Sigmoid colon (tissue), 7 donors: Measurements from ENCODE around the gene HNRNPH1. TPM values are rescaled to one million over a fixed set of nuclear protein-coding genes. Genes with fewer than 3 reads are reported as not detected.

Source experiments
- DNase-seq: peaks from one replicate; pipeline ENCODE4 v3.0.0-alpha.2; 2019
- H3K27ac ChIP-seq, 4 donors: fragments of 200-600 bp; sonication (generic); one replicate each; pipeline ENCODE4 v1.5.1; 2016 to 2019; ENCODE audit warnings: mild to moderate bottlenecking in 1 of 4
- H3K27me3 ChIP-seq, 3 donors: fragments of 200-600 bp; sonication (generic); one replicate each; pipeline ENCODE4 v1.5.1; 2019; ENCODE audit warnings: mild to moderate bottlenecking in 1 of 3
- H3K36me3 ChIP-seq, 4 donors: fragments of 200-600 bp; sonication (generic); one replicate each; pipeline ENCODE4 v1.5.1; 2016 to 2019
- H3K4me1 ChIP-seq, 4 donors: fragments of 200-600 bp; sonication (generic); one replicate each; pipeline ENCODE4 v1.5.1; 2017 to 2019
- H3K4me3 ChIP-seq, 4 donors: fragments of 200-600 bp; sonication (generic); one replicate each; pipeline ENCODE4 v1.5.1; 2017 to 2019; ENCODE audit warnings: mild to moderate bottlenecking in 2 of 4, moderate library complexity in 1 of 4
- H3K9me3 ChIP-seq, 4 donors: fragments of 200-600 bp in 3 of 4; sonication (generic) in 3 of 4; one replicate each; pipeline versions ENCODE4 v1.5.1 to v1.6.1; 2013 to 2019
- EP300 ChIP-seq, 4 donors: sonication (generic); formaldehyde crosslinking; IDR thresholded peaks; one replicate each; pipeline ENCODE4 v1.6.1; 2017; ENCODE audit warnings: antibody characterized with exemption in 4 of 4
- POLR2A ChIP-seq, 2 donors: fragments of 450-650 bp; IDR thresholded peaks; one replicate each; pipeline ENCODE4 v1.6.1; 2016; ENCODE audit warnings: antibody characterized with exemption in 2 of 2, mild to moderate bottlenecking in 2 of 2, moderate library complexity in 2 of 2
- POLR2AphosphoS5 ChIP-seq, 4 donors: sonication (generic); formaldehyde crosslinking; IDR thresholded peaks; one replicate each; pipeline ENCODE4 v1.6.1; 2017; ENCODE audit warnings: antibody characterized with exemption in 4 of 4
- WGBS, 2 donors: extraction: QIAGEN DNeasy Blood & Tissue Kit; methylation state at CpG; one replicate each; pipeline ENCODE4 v1.1.7; 2013; 5-methylcytosine and 5-hydroxymethylcytosine counted together
- intact Hi-C: fragments of 100-400 bp; cut with DNase I; formaldehyde crosslinking; loops from one replicate; pipeline ENCODE4 v1.15.1; 2023
- polyA plus RNA-seq, 3 donors: library from polyadenylated mRNA; stranded (reverse); fragments of 200-250 nt; gene quantifications; one replicate each; pipeline ENCODE4 v1.2.3, GENCODE V29; 2013
- small RNA-seq, 3 donors: library from RNA; depleted of rRNA; stranded (forward); fragments of <200 nt; gene quantifications; one replicate each; pipeline ENCODE3, GENCODE V24; 2016
- total RNA-seq, 4 donors: library from RNA; depleted of rRNA; stranded (reverse); fragments of >200 nt; gene quantifications; one replicate each; pipeline ENCODE4 v1.1.0, GENCODE V29; 2016
- TF ChIP-seq, protein P1 (sequence below), 4 experiments: fragments of 450-650 bp in 3 of 4; fragments of 200-600 bp in 1 of 4; IDR thresholded peaks; one replicate each; pipeline ENCODE4 v1.5.1; 2016 to 2019; ENCODE audit warnings: antibody characterized with exemption in 4 of 4, mild to moderate bottlenecking in 3 of 4, moderate library complexity in 2 of 4
- donor health status: healthy with polysubstance abuse.
- donor health status: Bipolar disorder and iron deficiency.
- donor health status: healthy.

The HNRNPH1 gene
- total and polyA plus RNA-seq, 7 donors, result 63.8 to 495 (median 264) TPM

DNA sequence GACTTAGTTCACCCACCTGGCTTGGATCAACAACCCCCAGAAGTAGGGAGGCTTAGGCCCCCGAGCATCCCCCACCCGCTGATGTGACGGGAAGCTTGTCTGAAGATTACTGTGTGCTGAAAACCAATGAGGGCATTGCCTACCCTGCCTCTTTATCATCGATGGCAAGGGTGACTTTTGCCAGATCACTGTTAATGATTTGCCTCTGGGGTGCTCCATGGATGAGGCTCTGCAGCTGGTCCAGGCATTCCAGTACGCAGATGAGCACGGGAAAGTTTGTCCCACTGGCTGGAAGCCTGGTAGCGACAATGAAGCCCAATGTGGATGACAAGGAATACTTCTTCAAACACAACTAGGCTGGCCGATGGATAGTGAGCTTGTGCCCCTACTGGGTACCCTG is 51.1 kb downstream of the HNRNPH1 start:
- no peaks in the 10 kb centered on the region for H3K4me1 ChIP-seq
- DNase-seq, result no peak
- peak overlapping the region in 1 of 4 donors; percentile 10 for H3K27ac ChIP-seq
- H3K36me3 ChIP-seq, result peaks cover 4 to 91% (median 52%) of the 10 kb centered on the region in 4 donors
- TF ChIP-seq EP300 (IDR thresholded peaks at IDR 0.05), result no peak
- TF ChIP-seq, protein P1, sequence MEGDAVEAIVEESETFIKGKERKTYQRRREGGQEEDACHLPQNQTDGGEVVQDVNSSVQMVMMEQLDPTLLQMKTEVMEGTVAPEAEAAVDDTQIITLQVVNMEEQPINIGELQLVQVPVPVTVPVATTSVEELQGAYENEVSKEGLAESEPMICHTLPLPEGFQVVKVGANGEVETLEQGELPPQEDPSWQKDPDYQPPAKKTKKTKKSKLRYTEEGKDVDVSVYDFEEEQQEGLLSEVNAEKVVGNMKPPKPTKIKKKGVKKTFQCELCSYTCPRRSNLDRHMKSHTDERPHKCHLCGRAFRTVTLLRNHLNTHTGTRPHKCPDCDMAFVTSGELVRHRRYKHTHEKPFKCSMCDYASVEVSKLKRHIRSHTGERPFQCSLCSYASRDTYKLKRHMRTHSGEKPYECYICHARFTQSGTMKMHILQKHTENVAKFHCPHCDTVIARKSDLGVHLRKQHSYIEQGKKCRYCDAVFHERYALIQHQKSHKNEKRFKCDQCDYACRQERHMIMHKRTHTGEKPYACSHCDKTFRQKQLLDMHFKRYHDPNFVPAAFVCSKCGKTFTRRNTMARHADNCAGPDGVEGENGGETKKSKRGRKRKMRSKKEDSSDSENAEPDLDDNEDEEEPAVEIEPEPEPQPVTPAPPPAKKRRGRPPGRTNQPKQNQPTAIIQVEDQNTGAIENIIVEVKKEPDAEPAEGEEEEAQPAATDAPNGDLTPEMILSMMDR (IDR thresholded peaks at IDR 0.05), result no peak
- no peak for TF ChIP-seq POLR2A (IDR thresholded peaks at IDR 0.05)
- TF ChIP-seq POLR2AphosphoS5 (IDR thresholded peaks at IDR 0.05), result no peak
- WGBS, 2 donors, result 89 to 92% methylated on average over 8 of the region's 8 CpGs
- H3K4me3 ChIP-seq, result no peak overlapping the region
- H3K27me3 ChIP-seq, result no peaks in the 10 kb centered on the region
- intact Hi-C loops, result no loop called here
- no peaks in the 10 kb centered on the region for H3K9me3 ChIP-seq

DNA sequence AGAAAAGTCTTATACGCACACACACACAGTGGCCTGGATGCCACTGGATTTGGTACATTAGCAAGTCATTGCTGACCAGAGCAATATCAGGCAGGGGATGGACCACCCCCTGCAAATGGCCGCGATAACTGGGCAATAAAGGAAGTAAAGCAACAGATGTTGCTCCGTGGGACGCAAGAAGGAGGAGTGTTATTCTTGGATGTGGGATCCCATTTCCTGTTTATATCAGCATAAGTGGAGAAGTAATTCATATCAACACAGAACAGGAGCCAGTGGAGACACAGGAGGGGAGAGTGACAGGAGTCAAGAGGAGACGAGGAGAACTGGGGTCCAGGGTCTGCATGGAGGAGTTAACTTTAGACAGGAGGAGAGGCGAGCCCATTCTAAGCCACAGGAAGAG is 54.8 kb downstream of the HNRNPH1 start:
- no peak for DNase-seq
- Histone ChIP-seq H3K4me3 (no peak overlapping the region), H3K4me1 (no peaks in the 10 kb centered on the region), H3K27ac (no peak overlapping the region), H3K36me3 (peaks cover 4 to 99% (median 48%) of the 10 kb centered on the region in 4 donors), H3K27me3 (no peaks in the 10 kb centered on the region), H3K9me3 (no peaks in the 10 kb centered on the region)
- TF ChIP-seq, protein P1 (IDR thresholded peaks at IDR 0.05), result no peak
- TF ChIP-seq POLR2A (IDR thresholded peaks at IDR 0.05) (no peak), POLR2AphosphoS5 (IDR thresholded peaks at IDR 0.05) (no peak), EP300 (IDR thresholded peaks at IDR 0.05) (no peak)
- WGBS, 2 donors, result 58 to 78% methylated on average over 7 of the region's 7 CpGs
- intact Hi-C loops, result no loop called here

DNA sequence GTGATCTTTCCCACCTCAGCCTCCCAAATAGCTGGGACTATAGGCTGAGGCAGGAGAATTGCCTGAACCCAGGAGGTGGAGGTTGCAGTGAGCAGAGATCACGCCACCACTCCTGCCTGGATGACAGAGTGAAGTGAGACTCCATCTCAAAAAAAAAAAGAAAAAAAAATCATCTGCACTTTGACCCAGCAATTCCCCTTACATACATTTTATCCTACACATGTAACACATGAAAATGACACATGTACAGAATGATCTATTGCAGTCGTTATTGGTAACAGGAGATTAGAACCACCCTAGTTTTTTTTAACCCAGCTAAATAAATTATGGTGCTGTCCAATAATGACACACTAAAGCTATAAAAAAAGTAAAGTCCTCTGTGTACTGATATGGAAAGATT is 58.9 kb downstream of the HNRNPH1 start:
- Histone ChIP-seq H3K27ac (no peak overlapping the region), H3K36me3 (peaks cover 4 to 87% (median 37%) of the 10 kb centered on the region in 4 donors), H3K4me1 (peaks cover 0 to 9% (median 7%) of the 10 kb centered on the region in 4 donors), H3K27me3 (no peaks in the 10 kb centered on the region), H3K4me3 (no peak overlapping the region), H3K9me3 (no peaks in the 10 kb centered on the region)
- 69 to 71% methylated on average over 2 of the region's 2 CpGs for WGBS, 2 donors
- TF ChIP-seq, protein P1 (IDR thresholded peaks at IDR 0.05), result no peak
- no peak for TF ChIP-seq POLR2AphosphoS5 (IDR thresholded peaks at IDR 0.05)
- no peak for TF ChIP-seq EP300 (IDR thresholded peaks at IDR 0.05)
- TF ChIP-seq POLR2A (IDR thresholded peaks at IDR 0.05), result no peak
- intact Hi-C loops, result no loop called here
- no peak for DNase-seq

Small RNA genes within 50 kb of the gene (small RNA-seq; reads per million reads assigned to genes)
- gene RF00017, result 0 reads per million in 3 donors

Other genes with a start within 250 kb of the HNRNPH1 start
- gene RUFY1, start 73.1 kb downstream of the HNRNPH1 start, total RNA-seq, result 10 to 100 TPM; 29.8 to 79.8 (median 45.9) TPM
- gene RUFY1, start 73.1 kb downstream of the HNRNPH1 start, polyA plus RNA-seq, result 10 to 100 TPM; 28.9 to 34.2 (median 32.7) TPM
- under 1 TPM in 1 of 4 donors, not detected in 3; 0.66 TPM for gene CBY3, start 57.4 kb upstream of the HNRNPH1 start, total RNA-seq
- under 1 TPM in 1 of 3 donors, not detected in 2; 0.13 TPM for gene CBY3, start 57.4 kb upstream of the HNRNPH1 start, polyA plus RNA-seq
- 100 to 1,000 TPM; 254 to 278 (median 267) TPM for gene CANX, start 75.3 kb upstream of the HNRNPH1 start, total RNA-seq
- gene CANX, start 75.3 kb upstream of the HNRNPH1 start, polyA plus RNA-seq, result 100 to 1,000 TPM in 1 of 3 donors, 10 to 100 TPM in 2; 58.3 to 177 (median 77.2) TPM
- 10 to 100 TPM; 18.1 to 30.2 (median 25.9) TPM for gene MAML1, start 109.2 kb upstream of the HNRNPH1 start, total RNA-seq
- 10 to 100 TPM in 1 of 3 donors, 1 to 10 TPM in 2; 7.2 to 15.8 (median 8.1) TPM for gene MAML1, start 109.2 kb upstream of the HNRNPH1 start, polyA plus RNA-seq
- 1 to 10 TPM; 1.5 to 6.1 (median 5.4) TPM for gene LTC4S, start 170.3 kb upstream of the HNRNPH1 start, total RNA-seq
- 1 to 10 TPM in 2 of 3 donors, not detected in 1; 2.6 to 3.6 TPM for gene LTC4S, start 170.3 kb upstream of the HNRNPH1 start, polyA plus RNA-seq
- 10 to 100 TPM; 27.8 to 56.8 (median 31.5) TPM for gene MGAT4B, start 183.2 kb upstream of the HNRNPH1 start, total RNA-seq
- gene MGAT4B, start 183.2 kb upstream of the HNRNPH1 start, polyA plus RNA-seq, result 100 to 1,000 TPM; 184 to 241 (median 232) TPM
- 100 to 1,000 TPM; 287 to 443 (median 386) TPM for gene SQSTM1, start 197.2 kb upstream of the HNRNPH1 start, total RNA-seq
- 100 to 1,000 TPM; 168 to 301 (median 203) TPM for gene SQSTM1, start 197.2 kb upstream of the HNRNPH1 start, polyA plus RNA-seq
- gene MRNIP, start 235.1 kb upstream of the HNRNPH1 start, total RNA-seq, result 10 to 100 TPM; 30.7 to 59.8 (median 34.5) TPM
- gene MRNIP, start 235.1 kb upstream of the HNRNPH1 start, polyA plus RNA-seq, result 10 to 100 TPM in 2 of 3 donors, 1 to 10 TPM in 1; 8.3 to 20.3 (median 11.4) TPM